AG10803 (cell line): Measurements from ENCODE around the gene PURA.
A peak's percentile ranks its signal among the peaks of the same experiment; 100 is the strongest.

Source experiments
- DNase-seq: peaks from one replicate; pipeline ENCODE4 v3.0.0; 2010; ENCODE audit warnings: low read depth
- H3K4me3 ChIP-seq: 2 replicates; pipeline ENCODE4 v1.5.1; 2011; ENCODE audit warnings: mild to moderate bottlenecking, low read length, control low read depth
- TF ChIP-seq, protein P1 (sequence below): conservative IDR thresholded peaks from 2 replicates; pipeline ENCODE4 v1.5.1; 2011; ENCODE audit warnings: mild to moderate bottlenecking, low read length, control low read depth, inconsistent platforms

The PURA gene

DNA sequence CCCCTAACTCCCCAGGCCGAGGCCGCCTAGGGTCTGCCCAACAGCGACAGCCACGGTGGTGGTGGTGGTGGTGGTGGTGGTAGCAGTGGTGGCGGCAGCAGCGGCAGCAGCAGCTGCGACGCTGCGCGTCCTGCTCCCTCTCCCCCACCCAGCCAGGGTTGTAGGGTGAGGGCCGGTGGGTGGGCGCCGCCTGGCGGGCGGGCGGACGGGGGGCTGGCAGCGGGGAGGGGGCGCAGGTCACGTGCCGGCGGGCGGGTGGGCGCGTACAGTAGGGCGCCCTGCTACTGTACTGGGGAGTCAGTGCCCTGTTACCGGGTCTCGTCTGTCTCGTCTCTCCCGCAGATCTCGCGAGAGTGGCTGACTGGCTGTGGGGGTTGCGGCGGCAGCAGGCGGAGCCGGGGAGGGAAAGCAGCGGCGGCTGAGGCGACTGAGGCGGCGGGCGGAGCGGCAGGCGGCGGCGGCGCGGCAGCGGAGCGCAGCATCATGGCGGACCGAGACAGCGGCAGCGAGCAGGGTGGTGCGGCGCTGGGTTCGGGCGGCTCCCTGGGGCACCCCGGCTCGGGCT is at the start of gene PURA:
PURA (plus strand) TSS at position 411 of the 565 bp plus-strand sequence; CDS start at position 484, 73 bp downstream.
- TF ChIP-seq, protein P1, sequence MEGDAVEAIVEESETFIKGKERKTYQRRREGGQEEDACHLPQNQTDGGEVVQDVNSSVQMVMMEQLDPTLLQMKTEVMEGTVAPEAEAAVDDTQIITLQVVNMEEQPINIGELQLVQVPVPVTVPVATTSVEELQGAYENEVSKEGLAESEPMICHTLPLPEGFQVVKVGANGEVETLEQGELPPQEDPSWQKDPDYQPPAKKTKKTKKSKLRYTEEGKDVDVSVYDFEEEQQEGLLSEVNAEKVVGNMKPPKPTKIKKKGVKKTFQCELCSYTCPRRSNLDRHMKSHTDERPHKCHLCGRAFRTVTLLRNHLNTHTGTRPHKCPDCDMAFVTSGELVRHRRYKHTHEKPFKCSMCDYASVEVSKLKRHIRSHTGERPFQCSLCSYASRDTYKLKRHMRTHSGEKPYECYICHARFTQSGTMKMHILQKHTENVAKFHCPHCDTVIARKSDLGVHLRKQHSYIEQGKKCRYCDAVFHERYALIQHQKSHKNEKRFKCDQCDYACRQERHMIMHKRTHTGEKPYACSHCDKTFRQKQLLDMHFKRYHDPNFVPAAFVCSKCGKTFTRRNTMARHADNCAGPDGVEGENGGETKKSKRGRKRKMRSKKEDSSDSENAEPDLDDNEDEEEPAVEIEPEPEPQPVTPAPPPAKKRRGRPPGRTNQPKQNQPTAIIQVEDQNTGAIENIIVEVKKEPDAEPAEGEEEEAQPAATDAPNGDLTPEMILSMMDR, result no peak
- H3K4me3 ChIP-seq, result peak within 1 kb of the TSS; percentile 89
- DNase-seq, result peak; percentile 92

DNA sequence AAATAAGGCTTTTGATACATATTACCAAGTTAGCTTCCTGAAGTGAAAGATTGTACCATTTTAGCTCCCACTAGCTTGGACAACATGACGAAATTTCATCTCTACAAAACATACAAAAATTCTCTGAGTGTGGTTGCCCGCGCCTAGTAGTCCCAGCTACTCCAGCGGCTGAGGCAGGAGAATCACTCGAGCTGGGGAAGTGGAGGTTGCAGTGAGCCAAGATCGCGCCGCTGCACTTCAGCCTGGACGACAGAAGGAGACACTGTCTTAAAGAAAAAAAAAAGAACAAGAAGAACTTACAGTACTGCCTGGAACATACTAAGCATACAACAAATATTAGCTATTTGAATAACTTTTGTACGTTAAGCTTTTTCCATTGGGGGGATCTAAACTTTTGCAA is 41.1 kb upstream of the PURA start:
- no peak overlapping the region for H3K4me3 ChIP-seq
- TF ChIP-seq, protein P1, result no peak
- DNase-seq, result no peak

DNA sequence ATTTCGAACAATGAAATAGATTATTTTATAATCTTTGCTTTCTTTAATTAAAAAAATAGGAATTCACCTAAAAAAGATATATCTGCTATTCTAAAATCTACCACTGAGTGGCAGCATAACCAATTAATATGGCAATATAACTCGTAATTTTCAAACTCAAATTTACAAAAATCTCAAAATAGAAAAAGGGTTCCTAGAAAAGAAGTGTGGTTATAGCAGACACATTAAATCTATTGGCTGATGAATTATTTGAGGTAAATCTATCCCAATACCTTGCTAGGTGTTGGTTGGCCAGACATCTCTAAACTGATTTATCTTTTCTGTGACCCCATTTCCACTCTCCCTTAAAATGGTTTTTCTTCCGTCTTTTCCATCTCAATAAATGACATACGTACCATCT is 40.6 kb upstream of the PURA start:
- no peak overlapping the region for H3K4me3 ChIP-seq
- peak; percentile 22 for DNase-seq
- TF ChIP-seq, protein P1, result peak; percentile 68

DNA sequence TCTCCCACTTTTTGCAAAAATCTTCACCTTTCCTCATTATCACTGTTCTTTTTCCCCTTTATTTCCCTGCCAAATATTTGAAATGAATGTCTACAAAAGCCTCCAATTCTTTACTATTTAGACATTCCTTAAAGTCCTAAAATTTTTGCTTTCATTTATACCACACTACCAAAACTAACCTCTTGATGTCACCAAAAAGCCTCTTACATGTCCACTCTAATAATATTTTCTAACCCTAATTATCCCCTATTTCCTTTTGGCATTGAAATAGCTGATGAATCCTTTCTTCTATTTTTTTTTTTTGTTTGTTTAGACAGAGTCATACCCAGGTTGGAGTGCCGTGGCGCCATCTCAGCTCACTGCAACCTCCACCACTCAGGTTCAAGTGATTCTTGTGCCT is 38.5 kb upstream of the PURA start:
- no peak overlapping the region for H3K4me3 ChIP-seq
- DNase-seq, result peak; percentile 44
- TF ChIP-seq, protein P1, result peak; percentile 56

DNA sequence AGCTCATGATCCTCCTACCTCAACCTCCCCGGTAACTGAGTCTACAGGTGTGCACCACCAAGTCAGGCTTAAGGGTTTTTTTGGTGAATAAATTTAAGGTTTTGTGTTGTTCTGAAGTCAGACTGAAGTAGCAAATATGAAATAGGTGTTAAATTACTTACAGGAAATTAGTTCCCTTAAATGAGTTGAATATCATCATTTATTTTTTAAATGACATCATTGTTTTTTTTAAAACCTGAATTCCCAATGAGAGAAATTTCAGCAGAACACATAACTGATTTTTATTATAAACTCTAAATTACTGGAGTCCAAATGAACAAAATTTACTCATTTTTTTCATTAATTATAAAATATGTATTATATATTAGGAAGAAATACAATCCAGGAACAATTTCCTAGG is 37.8 kb upstream of the PURA start:
- no peak overlapping the region for H3K4me3 ChIP-seq
- TF ChIP-seq, protein P1, result no peak
- DNase-seq, result no peak

DNA sequence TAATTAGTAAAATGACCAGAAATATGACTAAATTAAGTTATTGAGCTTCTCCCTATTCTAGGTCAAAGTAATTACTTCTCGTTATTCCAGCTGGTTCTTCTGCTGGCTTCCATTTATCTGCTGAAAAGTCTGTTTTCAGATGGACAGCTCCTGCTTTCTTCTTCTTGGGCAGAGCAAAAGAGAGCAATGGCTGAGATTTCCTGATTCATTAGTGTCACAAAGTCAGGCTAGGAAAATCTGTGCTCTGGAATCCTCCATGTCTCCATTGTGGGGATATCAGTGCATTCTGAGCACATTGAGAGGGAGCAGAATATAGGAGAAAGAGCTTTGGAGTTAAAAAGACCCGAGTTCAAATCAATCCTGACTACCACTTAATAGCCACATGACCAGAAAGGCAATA is 37.1 kb upstream of the PURA start:
- TF ChIP-seq, protein P1, result no peak
- no peak overlapping the region for H3K4me3 ChIP-seq
- no peak for DNase-seq

DNA sequence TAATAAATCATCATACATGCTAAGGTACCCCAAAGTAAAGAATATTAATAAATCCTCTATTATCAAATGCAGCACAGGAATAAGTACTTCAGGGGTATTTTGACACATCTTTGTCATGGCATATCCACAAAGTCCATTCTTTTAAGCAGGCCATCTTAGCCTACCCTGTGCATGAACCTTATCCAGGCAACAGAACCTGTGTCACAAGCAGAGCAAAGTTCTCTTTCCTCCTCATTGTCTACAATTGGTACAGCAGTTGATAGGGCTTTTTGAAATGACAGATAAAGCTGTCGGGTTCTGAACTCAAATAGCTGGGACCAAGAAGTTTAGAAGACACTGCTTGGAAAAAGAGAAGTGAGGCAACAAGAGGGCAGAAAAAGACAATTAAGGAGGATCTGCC is 30.8 kb upstream of the PURA start:
- no peak for DNase-seq
- H3K4me3 ChIP-seq, result no peak overlapping the region
- TF ChIP-seq, protein P1, result no peak
